NCI-H748 treated with DMSO at 0.1 percent for 48 hours (cell line): ENCODE data around the gene XRCC6.
"Not testable (repeated sequence)": the region's sequence is repeated elsewhere in the genome, so short reads cannot be mapped to it uniquely, and the experiment has no call there.

Source experiments
- DNase-seq: peaks from one replicate; lab custom pipeline; 2025; lab: John Stamatoyannopoulos, UW

Gene XRCC6

DNA sequence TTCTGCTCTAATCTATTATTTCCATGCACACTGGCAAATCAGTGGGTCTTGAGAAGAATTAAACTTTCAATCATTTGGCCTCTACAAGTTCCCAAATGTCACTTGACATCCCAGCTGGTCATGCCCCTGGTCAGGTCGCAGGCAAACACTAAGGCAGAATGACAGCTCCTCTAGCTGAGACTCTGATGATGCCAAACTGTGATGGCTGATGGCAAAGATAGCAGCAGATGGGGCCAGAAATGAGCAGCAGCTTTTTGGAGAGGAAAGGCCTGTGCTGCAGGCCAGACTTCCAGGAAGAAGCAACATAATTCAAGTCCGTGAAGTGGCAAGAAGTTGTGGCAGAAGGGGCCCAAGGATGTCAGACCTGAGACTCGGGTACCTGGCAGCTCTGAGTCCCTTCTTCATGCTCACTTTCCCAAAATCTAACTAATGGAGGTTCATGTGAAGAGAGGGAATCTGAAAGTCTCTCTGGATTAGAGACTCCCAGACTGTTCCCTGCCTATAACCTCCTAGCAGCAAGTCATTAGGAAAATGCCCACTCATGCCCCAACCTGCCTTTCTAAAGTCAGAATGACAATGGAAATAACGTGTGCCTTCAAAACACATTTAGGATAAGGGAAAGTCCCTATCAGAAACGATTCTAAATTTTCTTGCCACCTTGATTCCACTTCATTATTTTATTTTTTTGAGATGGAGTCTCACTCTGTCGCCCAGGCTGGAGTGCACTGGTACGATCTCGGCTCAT lies 22.0 kb upstream of the XRCC6 start:
- no peak for DNase-seq

DNA sequence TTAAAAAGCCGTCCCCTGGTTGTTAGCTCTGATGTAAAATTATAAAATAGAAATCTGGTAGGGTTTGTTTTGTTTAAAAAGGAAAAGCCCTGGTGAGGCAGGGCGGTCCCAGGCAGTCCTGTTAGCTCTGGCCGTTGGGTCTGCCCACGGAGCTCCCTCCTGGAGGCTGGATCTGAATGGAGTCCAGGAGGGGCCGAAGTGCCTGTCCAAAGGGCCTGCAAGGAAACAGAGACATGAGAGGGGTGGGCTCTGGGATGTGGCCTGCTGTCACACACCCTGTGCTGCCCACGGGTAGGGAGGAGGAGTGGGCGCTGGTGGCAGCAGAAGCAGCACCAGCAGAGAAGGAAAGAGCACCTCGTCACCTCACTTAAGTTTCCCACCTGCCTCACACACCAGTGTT lies 20.1 kb upstream of the XRCC6 start:
- DNase-seq = no peak

- DNase-seq = no peak
These were observed 17.2 kb upstream of the XRCC6 start for GRCh38 chr22:41603873-41604332.

GRCh38 chr22:41608386-41608785 lies 12.7 kb upstream of the XRCC6 start:
- no peak for DNase-seq

DNA sequence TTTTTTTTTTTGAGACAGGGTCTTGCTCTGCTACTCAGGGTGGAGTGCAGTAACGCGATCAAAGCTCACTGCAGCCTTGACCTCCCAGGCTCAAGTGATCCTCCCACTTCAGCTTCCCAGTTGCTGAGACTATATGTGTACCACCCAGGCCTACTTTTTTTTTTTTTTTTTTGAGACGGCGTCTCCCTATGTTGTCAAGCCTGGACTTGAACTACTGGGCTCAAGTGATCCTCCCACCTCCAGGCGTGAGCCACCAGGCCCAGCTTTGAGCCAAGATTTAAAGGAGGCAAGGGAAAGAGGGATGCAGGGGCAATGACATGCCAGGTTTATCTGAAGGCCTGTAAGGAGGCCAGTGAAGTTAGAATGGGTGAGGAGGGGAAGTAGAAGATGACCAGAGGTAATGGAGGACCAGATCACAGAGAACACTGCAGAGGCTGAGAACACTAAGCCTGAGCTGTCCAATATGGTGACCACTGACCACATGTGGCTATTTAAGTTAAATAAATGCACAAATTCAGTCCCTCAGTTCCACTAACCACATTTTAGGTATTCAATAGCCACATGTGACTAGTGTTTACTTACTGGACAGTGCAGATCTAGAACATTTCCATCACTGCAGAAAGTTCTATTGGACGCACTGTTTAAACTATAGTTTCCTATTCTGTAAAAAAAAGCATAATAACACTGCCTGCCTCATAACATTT lies 8.3 kb upstream of the XRCC6 start:
- no peak for DNase-seq

- DNase-seq = no peak
These were observed 7.6 kb upstream of the XRCC6 start for GRCh38 chr22:41613456-41613855.

- no peak for DNase-seq
These were observed 1.0 kb upstream of the XRCC6 start for GRCh38 chr22:41619979-41620588.

DNA sequence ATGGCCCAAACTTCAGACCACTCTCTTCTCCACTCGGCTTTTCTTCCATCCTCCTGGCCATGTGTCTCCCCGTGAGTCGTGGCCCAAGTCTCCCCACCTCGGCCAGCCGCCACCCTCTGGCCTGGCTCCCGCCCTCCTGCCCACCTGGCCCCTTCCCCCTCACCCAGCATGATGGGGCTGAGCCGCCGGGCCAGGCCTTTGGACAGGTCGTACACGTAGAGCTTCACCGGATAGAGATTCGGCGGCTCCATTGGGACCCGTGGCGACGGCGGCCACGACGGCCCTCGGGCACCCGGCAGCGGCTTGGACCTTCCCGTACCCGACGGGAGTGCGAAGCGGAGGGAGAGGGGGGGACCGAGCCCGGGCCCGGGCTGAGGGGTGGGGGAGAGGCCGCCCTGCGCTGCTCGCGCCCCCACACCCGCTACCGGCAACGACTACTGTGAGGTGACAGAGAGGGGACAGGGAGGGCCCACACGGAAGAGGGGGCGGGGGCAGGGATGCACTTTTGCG lies 451 bp upstream of the XRCC6 start, which contains the start of gene DESI1:
TSS of gene DESI1 (minus strand) at position 455 of the 510 bp plus-strand sequence. CDS start at position 251, 204 bp downstream.
- peak; percentile 37 for DNase-seq

DNA sequence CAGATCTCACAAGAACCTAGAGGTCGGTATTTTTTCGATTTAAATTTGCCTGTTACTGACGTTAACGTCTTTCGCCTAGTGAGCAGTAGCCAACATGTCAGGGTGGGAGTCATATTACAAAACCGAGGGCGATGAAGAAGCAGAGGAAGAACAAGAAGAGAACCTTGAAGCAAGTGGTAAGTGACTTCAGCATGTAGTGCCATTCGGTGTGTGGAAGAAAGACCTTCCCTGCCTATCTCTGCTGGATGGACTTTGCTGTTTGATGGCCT lies 750 bp downstream of the XRCC6 start:
- no peak for DNase-seq

GRCh38 chr22:41625577-41625976 lies 4.5 kb downstream of the XRCC6 start:
- no peak for DNase-seq

DNA sequence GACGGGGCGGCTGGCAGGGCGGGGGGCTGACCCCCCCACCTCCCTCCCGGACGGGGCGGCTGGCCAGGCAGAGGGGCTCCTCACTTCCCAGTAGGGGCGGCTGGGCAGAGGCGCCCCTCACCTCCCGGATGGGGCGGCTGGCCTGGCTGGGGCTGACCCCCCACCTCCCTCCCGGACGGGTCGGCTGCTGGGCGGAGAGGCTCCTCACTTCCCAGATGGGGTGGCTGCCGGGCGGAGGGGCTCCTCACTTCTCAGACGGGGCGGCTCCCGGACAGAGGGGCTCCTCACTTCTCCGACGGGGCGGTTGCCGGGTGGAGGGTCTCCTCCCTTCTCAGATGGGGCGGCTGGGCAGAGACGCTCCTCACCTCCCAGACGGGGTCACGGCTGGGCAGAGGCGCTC lies 10.0 kb downstream of the XRCC6 start:
- not testable (repeated sequence) for DNase-seq

DNA sequence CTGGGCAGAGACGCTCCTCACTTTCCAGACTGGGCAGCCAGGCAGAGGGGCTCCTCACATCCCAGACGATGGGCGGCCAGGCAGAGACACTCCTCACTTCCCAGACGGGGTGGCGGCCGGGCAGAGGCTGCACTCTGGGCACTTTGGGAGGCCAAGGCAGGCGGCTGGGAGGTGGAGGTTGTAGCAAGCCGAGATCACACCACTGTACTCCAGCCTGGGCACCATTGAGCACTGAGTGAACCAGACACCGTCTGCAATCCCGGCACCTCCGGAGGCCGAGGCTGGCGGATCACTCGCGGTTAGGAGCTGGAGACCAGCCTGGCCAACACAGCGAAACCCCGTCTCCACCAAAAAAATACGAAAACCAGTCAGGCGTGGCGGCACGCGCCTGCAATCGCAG lies 10.5 kb downstream of the XRCC6 start:
- not testable (repeated sequence) for DNase-seq

- DNase-seq = not testable (repeated sequence)
These were observed 13.5 kb downstream of the XRCC6 start for GRCh38 chr22:41634610-41635009.

DNA sequence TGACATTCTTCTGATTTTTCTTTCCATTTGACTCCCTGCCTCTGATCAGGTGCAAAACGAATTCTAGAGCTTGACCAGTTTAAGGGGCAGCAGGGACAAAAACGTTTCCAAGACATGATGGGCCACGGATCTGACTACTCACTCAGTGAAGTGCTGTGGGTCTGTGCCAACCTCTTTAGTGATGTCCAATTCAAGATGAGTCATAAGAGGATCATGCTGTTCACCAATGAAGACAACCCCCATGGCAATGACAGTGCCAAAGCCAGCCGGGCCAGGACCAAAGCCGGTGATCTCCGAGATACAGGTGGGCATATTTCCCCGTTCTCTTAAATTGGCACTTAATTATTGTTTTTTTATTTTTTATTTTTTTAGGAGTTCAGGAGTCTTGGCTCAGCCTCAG lies 15.4 kb downstream of the XRCC6 start:
- DNase-seq = no peak

DNA sequence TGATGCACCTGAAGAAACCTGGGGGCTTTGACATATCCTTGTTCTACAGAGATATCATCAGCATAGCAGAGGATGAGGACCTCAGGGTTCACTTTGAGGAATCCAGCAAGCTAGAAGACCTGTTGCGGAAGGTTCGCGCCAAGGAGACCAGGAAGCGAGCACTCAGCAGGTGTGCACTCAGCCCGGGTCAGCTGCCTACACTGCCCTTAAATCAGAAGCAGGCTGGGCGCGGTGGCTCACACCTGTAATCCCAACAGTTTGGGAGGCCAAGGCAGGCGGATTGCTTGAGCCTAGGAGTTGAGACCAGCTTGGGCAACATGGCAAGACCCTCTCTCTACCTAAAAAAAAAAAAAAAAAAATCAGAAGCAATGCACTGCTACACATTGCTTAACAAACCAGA lies 16.5 kb downstream of the XRCC6 start:
- DNase-seq = not testable (repeated sequence)

DNA sequence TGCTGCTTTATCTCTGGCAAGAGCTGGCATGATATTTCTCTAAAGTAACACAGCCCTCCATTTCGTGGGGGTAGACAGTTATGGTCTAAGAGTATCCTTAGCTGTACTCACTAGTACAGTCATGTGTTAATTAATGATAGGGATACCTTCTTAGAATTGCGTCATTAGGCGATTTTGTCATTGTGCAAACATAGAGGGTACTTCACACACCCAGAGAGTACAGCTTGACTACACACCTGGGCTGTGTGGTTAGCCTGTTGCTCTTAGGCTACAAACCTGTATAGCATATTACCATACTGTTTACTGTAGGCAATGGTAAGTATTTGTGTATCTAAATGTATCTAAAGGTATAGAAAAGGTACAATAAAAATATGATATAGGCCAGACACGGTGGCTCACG lies 17.0 kb downstream of the XRCC6 start:
- no peak for DNase-seq

DNA sequence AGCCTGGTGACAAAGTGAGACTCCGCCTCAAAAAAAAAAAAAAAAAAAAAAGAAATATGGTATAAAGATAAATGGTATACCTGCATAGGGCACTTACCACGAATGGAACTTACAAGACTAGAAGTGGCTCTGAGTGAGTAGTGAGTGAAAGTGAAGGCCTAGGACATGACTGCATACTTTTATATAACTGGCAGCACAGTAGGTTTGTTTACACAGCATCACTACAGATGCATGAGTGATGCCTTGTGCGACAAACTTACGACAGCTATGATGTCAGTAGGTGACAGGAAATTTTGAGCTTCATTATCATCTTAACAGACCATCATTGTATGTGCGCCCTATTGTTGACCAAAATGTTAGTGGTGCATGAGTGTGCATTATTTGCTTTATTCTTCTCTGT lies 17.7 kb downstream of the XRCC6 start:
- DNase-seq = no peak

DNA sequence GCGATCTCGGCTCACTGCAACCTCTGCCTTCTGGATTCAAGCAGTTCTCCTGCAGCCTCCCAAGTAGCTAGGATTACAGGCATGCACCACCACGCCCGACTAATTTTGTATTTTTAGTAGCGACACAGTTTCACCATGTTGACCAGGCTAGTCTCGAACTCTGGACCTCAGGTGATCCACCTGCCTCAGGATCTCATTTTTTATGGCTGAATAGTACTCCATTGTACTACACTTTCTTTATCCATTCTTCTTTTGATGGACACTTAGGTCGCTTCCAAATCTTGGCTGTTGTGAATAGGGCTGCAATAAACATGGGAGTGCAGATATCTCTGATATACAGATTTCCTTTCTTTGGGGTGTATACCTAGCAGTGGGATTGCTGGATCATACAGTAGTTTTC lies 20.8 kb downstream of the XRCC6 start:
- DNase-seq = no peak

DNA sequence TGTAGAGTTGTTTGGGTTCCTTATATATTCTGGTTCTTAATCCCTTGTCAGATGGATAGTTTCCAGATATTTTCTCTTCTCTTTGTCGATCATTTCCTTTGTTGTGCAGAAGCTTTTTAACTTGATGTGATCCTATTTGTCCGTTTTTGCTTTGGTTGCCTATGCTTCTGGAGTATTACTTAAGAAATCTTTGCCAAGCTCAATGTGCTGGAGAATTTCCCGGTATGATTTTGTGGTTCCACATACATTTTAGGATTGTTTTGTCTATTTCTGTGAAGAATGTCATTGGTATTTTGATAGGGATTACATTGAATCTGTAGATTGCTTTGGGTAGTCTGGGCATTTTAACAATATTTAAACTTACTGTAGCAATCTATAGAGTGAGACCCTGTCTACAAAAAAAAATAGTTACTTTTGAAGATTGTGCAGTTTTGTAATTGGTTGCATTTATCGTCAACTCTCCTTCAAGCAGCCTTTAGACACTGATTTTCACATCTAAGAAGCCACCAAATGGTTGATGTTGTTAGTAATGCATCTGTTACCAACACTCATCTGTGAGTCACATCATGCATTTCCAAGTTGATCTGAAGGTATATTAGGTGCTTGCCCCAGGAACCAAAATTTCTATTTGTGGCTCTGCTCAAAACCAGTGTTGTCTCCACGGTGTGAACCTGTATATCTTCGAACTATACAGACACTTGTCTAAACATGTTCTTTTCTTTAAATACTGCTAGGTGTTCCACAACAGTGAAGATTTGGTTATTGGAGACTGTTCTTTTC lies 21.4 kb downstream of the XRCC6 start:
- DNase-seq = no peak

DNA sequence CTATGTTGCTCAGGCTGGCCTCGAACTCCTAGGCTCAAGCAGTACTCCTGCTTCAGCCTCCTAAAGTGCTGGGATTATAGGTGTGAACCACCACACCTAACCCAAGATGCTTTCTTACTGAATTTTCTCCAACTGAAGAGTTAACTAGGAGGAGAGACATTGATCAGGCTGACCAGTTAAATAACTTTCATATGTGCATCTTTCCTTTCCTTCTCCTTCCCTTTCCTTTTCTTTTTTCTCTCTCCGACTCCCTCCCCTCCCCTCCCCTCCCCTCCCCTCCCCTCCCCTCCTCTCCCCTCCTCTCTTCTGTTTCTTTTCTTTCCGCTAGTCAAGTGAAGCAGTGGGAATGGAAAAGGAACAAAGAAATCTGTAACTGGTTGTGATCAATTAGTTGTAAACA lies 26.7 kb downstream of the XRCC6 start:
- no peak for DNase-seq

- no peak for DNase-seq
These were observed 27.3 kb downstream of the XRCC6 start for GRCh38 chr22:41648432-41648831.

DNA sequence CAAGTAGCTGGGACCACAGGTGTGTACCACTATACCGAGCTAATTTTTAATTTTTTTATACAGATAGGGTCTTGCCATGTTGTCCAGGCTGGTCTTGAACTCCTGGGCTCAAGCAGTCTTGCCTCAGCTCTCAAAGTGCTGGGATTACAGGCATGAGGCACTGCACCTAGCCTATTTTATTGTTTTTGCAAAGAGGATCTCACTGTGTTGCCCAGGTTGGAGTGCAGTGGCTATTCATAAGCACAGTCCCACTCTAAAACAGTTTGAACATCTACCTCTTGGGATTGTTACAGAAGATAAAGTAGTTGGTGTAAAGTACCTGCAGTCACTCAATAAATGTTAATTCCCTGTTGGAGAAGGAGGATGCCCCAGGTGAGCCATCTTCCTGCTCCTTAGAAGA lies 29.1 kb downstream of the XRCC6 start:
- DNase-seq = no peak
